Spleen (tissue), 11 donors: ENCODE results near the gene TMEM198. TPM values are rescaled to one million over a fixed set of nuclear protein-coding genes. Genes with fewer than 3 reads are reported as not detected.

ENCODE experiments used
- DNase-seq: peaks from one replicate; pipeline ENCODE4 v3.0.0-alpha.2; 2020
- H3K27ac ChIP-seq, 8 donors: fragments of 200-600 bp; sonication (generic) in 7 of 8; 1 replicate in 4 of 8; 2 replicates in 4 of 8; pipeline versions ENCODE4 v1.5.0 to v1.8.0; 2016 to 2021; ENCODE audit warnings: inconsistent platforms in 4 of 8, mild to moderate bottlenecking in 4 of 8, moderate library complexity in 1 of 8
- H3K27me3 ChIP-seq, 7 donors: fragments of 200-600 bp; sonication (generic) in 6 of 7; replicated peaks in 1 of 7; 1 replicate in 4 of 7; 2 replicates in 3 of 7; pipeline versions ENCODE4 v1.5.0 to v1.8.0; 2016 to 2021; ENCODE audit warnings: inconsistent platforms in 3 of 7, mild to moderate bottlenecking in 1 of 7
- H3K36me3 ChIP-seq, 6 donors: fragments of 200-600 bp; sonication (generic) in 5 of 6; 1 replicate in 4 of 6; 2 replicates in 2 of 6; pipeline versions ENCODE4 v1.5.0 to v1.8.0; 2016 to 2021; ENCODE audit warnings: inconsistent platforms in 2 of 6
- H3K4me1 ChIP-seq, 6 donors: fragments of 200-600 bp; sonication (generic) in 5 of 6; 1 replicate in 3 of 6; 2 replicates in 3 of 6; pipeline versions ENCODE4 v1.5.0 to v1.8.0; 2016 to 2021; ENCODE audit warnings: inconsistent platforms in 3 of 6
- H3K4me3 ChIP-seq, 8 donors: fragments of 200-600 bp; sonication (generic) in 7 of 8; 1 replicate in 4 of 8; 2 replicates in 4 of 8; pipeline versions ENCODE4 v1.5.0 to v1.8.0; 2016 to 2021; ENCODE audit warnings: inconsistent platforms in 4 of 8, mild to moderate bottlenecking in 4 of 8, moderate library complexity in 2 of 8
- H3K9me3 ChIP-seq, 8 donors: fragments of 200-600 bp; sonication (generic) in 7 of 8; 1 replicate in 4 of 8; 2 replicates in 4 of 8; pipeline versions ENCODE4 v1.5.0 to v1.8.0; 2016 to 2021; ENCODE audit warnings: inconsistent platforms in 4 of 8
- CTCF ChIP-seq, 11 experiments: fragments of 200-600 bp in 7 of 11; fragments of 450-650 bp in 4 of 11; sonication (generic) in 4 of 11; IDR thresholded peaks in 8 of 11; conservative IDR thresholded peaks in 3 of 11; 1 replicate in 7 of 11; 2 replicates in 4 of 11; pipeline versions ENCODE4 v1.4.0 to v1.8.0; 2016 to 2021; ENCODE audit warnings: antibody characterized with exemption in 11 of 11, inconsistent platforms in 4 of 11, mild to moderate bottlenecking in 1 of 11
- POLR2A ChIP-seq, 3 donors: fragments of 450-650 bp; IDR thresholded peaks; one replicate each; pipeline ENCODE4 v1.5.1; 2017; ENCODE audit warnings: antibody characterized with exemption in 3 of 3, mild to moderate bottlenecking in 1 of 3
- POLR2AphosphoS5 ChIP-seq, 3 donors: sonication (generic); formaldehyde crosslinking; IDR thresholded peaks; one replicate each; pipeline ENCODE4 v1.5.1; 2017; ENCODE audit warnings: antibody characterized with exemption in 3 of 3
- WGBS, 5 donors: extraction: QIAGEN DNeasy Blood & Tissue Kit in 3 of 5; methylation state at CpG; one replicate each; pipeline versions ENCODE4 v1.1.5 to v1.1.7; 2013 to 2018; 5-methylcytosine and 5-hydroxymethylcytosine counted together
- intact Hi-C: fragments of 100-400 bp; cut with DNase I; formaldehyde crosslinking; loops from one replicate; pipeline ENCODE4 v1.15.0; 2023; ENCODE audit warnings: low total_unique reads
- microRNA-seq, 3 donors: library from miRNA; unstranded; fragments of <30 nt; microRNA quantifications; one replicate each; pipeline versions ENCODE4 to v1.1.0, GENCODE V29; 2019 to 2020
- polyA plus RNA-seq, 3 donors: library from polyadenylated mRNA; stranded (reverse); fragments of 200-250 nt; gene quantifications; one replicate each; pipeline ENCODE4 v1.2.1, GENCODE V29; 2013
- small RNA-seq, 4 donors: library from RNA; depleted of rRNA; stranded (forward); fragments of <200 nt; gene quantifications; one replicate each; pipeline ENCODE3, GENCODE V24; 2016
- total RNA-seq, 7 donors: library from RNA; depleted of rRNA in 3 of 7; stranded (reverse); fragments of >200 nt in 3 of 7; fragmentation: NEBNext Ultra II Directional in 4 of 7; extraction: Animal tissue kit (Norgen Biotek cat#: 25700) in 4 of 7; gene quantifications; one replicate each; pipeline versions ENCODE4 v1.1.0 to v1.2.1, GENCODE V29; 2016 to 2021
- donor health status: healthy with polysubstance abuse.
- donor health status: DM: no; HTN: no; CAD: no; lungs with moderate emphysema.
- donor health status: DM: no; HTN: no; CAD: no.
- donor health status: Bipolar disorder and iron deficiency.
- donor health status: healthy.
- donor health status: DM: no; HTN: no; CAD: no.
- donor health status: DM: yes; HTN: yes; CAD: no.

Gene TMEM198
- total and polyA plus RNA-seq, 10 donors = 0.39 to 2.8 (median 1.3) TPM

DNA sequence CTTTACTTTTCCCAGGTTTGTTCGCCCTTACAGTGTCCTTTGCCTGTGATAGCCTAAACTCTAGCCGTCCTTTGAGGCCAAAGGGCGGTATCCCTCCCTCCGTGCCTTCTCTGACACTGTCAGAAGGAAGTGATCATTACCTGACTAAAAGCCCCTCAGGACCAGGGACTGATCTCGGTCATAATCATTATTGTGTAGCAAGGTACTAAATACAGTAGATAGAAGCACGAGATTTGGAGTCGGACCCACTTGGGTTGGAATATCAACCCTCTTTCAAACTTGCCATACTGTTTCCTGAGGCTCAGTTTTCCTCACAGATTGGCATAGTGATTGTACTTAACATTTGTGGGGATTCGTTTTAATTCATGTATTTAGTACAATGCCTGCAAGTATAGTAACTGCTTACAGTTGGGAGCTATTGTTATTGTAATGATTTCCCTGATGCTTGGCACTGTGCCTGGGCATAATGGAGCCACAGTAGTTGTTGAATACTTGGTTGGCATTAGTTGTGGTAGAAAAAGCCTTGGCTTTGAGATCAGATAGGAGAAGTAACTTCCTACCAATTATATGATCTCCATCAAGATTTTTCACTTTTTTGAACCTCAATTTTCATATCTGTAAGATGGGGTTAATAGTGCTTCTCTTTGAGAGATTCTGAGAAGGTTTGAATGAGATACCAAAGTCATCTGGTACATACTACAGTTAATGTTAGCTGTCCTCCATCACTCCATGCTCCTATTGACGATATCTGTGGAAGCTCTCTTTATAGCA, 54.7 kb downstream of the TMEM198 start:
- no peak for TF ChIP-seq POLR2AphosphoS5 (IDR thresholded peaks at IDR 0.05)
- no peak for TF ChIP-seq CTCF (IDR thresholded peaks at IDR 0.05 in 8 of 11, conservative IDR thresholded peaks at IDR 0.05 in 3 of 11)
- no peak for TF ChIP-seq POLR2A (IDR thresholded peaks at IDR 0.05)
- H3K4me1 ChIP-seq = peaks cover 0 to 38% (median 23%) of the 10 kb centered on the region in 6 donors
- H3K36me3 ChIP-seq = peaks cover 0 to 28% (median 19%) of the 10 kb centered on the region in 6 donors
- H3K4me3 ChIP-seq = peak overlapping the region; percentile 75 to 88 (median 80)
- no peaks in the 10 kb centered on the region for H3K27me3 ChIP-seq
- H3K27ac ChIP-seq = peak overlapping the region; percentile 83 to 95 (median 91)
- DNase-seq = no peak
- intact Hi-C loops = no loop called here
- H3K9me3 ChIP-seq = no peaks in the 10 kb centered on the region
- WGBS, 5 donors = 35 to 43% (median 36%) methylated on average over 9 of the region's 9 CpGs

Small RNA genes within 50 kb of the gene (microRNA-seq; reads per million reads assigned to microRNA genes)
- gene MIR3132 = 0 reads per million in 3 donors

Small RNA genes within 50 kb of the gene (small RNA-seq; reads per million reads assigned to genes)
- gene MIR3132 (0 reads per million in 4 donors), gene RN7SKP213 (0 reads per million in 4 donors)

Other genes starting within 250 kb of the TMEM198 start
- gene PTPRN, start 234.6 kb upstream of the TMEM198 start, total RNA-seq = not detected
- under 1 TPM in 2 of 3 donors, not detected in 1; 0.06 to 0.12 TPM for gene PTPRN, start 234.6 kb upstream of the TMEM198 start, polyA plus RNA-seq
- gene RESP18, start 211.3 kb upstream of the TMEM198 start, total RNA-seq = under 1 TPM in 1 of 7 donors, not detected in 6; 0.83 TPM
- not detected for gene RESP18, start 211.3 kb upstream of the TMEM198 start, polyA plus RNA-seq
- gene DNPEP, start 156.1 kb upstream of the TMEM198 start, total RNA-seq = 10 to 100 TPM; 46.7 to 65.8 (median 59.2) TPM
- gene DNPEP, start 156.1 kb upstream of the TMEM198 start, polyA plus RNA-seq = 10 to 100 TPM; 74.4 to 92.8 (median 91.7) TPM
- gene DES, start 125.7 kb upstream of the TMEM198 start, total RNA-seq = 10 to 100 TPM in 3 of 7 donors, 1 to 10 TPM in 4; 4.3 to 18.1 (median 8.3) TPM
- 10 to 100 TPM; 10.8 to 24.7 (median 14.1) TPM for gene DES, start 125.7 kb upstream of the TMEM198 start, polyA plus RNA-seq
- 1 to 10 TPM in 6 of 7 donors, under 1 TPM in 1; 0.74 to 4.5 (median 2.3) TPM for gene SPEG, start 109.2 kb upstream of the TMEM198 start, total RNA-seq
- gene SPEG, start 109.2 kb upstream of the TMEM198 start, polyA plus RNA-seq = 1 to 10 TPM; 4.4 to 8.2 (median 4.9) TPM
- 10 to 100 TPM; 21.2 to 45.5 (median 29.4) TPM for gene GMPPA, start 45.1 kb upstream of the TMEM198 start, total RNA-seq
- gene GMPPA, start 45.1 kb upstream of the TMEM198 start, polyA plus RNA-seq = 10 to 100 TPM; 27.4 to 43.3 (median 39.3) TPM
- gene ASIC4, start 29.5 kb upstream of the TMEM198 start, total RNA-seq = under 1 TPM in 1 of 7 donors, not detected in 6; 0.32 TPM
- gene ASIC4, start 29.5 kb upstream of the TMEM198 start, polyA plus RNA-seq = under 1 TPM; 0.04 to 0.06 (median 0.05) TPM
- gene CHPF, start 219 bp upstream of the TMEM198 start, total RNA-seq = 10 to 100 TPM in 6 of 7 donors, 1 to 10 TPM in 1; 8.9 to 26.2 (median 15.4) TPM
- gene CHPF, start 219 bp upstream of the TMEM198 start, polyA plus RNA-seq = 1 to 10 TPM; 2.8 to 8.9 (median 4.8) TPM
- gene OBSL1, start 27.5 kb downstream of the TMEM198 start, total RNA-seq = 10 to 100 TPM; 26.7 to 51.6 (median 31.1) TPM
- gene OBSL1, start 27.5 kb downstream of the TMEM198 start, polyA plus RNA-seq = 10 to 100 TPM; 15.9 to 32.0 (median 27.6) TPM
- under 1 TPM in 1 of 7 donors, not detected in 6; 0.46 TPM for gene INHA, start 28.3 kb downstream of the TMEM198 start, total RNA-seq
- gene INHA, start 28.3 kb downstream of the TMEM198 start, polyA plus RNA-seq = under 1 TPM; 0.08 to 0.46 (median 0.16) TPM
- gene STK11IP, start 53.8 kb downstream of the TMEM198 start, total RNA-seq = 10 to 100 TPM; 25.8 to 57.0 (median 35.9) TPM
- 10 to 100 TPM; 15.8 to 40.8 (median 40.3) TPM for gene STK11IP, start 53.8 kb downstream of the TMEM198 start, polyA plus RNA-seq
- 1 to 10 TPM; 1.6 to 9.2 (median 3.9) TPM for gene SLC4A3, start 83.6 kb downstream of the TMEM198 start, total RNA-seq
- 1 to 10 TPM in 1 of 3 donors, under 1 TPM in 2; 0.71 to 1.3 (median 0.74) TPM for gene SLC4A3, start 83.6 kb downstream of the TMEM198 start, polyA plus RNA-seq